HepG2 (cell line): ENCODE data around the gene AGAP1. TPM values are rescaled to one million over a fixed set of nuclear protein-coding genes. Genes with fewer than 3 reads are reported as not detected.
A peak's percentile ranks its signal among the peaks of the same experiment; 100 is the strongest.

Source experiments
- ATAC-seq: fragments of 200-7000 bp; cut with Tn5 transposase; 3 replicates; pipeline ENCODE4 v1.9.1; 2020; ENCODE audit warnings: mild to moderate bottlenecking, moderate library complexity
- BruUV-seq: library from RNA; stranded (reverse); fragments of 400-500 nt; replicated peaks from 2 replicates; lab custom pipeline; 2021; lab: Mats Ljungman, UMichigan
- CTCF ChIA-PET: fragments of 300-600 bp; formaldehyde crosslinking; extraction: SDS; loops from one replicate; lab custom pipeline; 2021; ENCODE audit warnings: low total read pairs, inconsistent platforms, low intra/inter-chr PET ratio; lab: Yijun Ruan, JAX
- POLR2A ChIA-PET: fragments of 350-600 bp; sonication (Branson Sonifier 250); formaldehyde crosslinking; loops from one replicate; lab custom pipeline; 2020; ENCODE audit warnings: antibody characterized with exemption, inconsistent platforms; lab: Yijun Ruan, JAX
- DNase-seq: peaks from one replicate; pipeline ENCODE4 v3.0.0-alpha.2; 2015; ENCODE audit warnings: low spot score
- FAIRE-seq: peaks from 3 replicates; lab custom pipeline; 2011; peaks lifted over from hg19 to GRCh38; lab: Jason Lieb, UNC
- H2AFZ ChIP-seq: one replicate; pipeline ENCODE4 v1.6.1; 2011; ENCODE audit warnings: low read length, inconsistent platforms
- H3K27ac ChIP-seq: fragments of 300-600 bp; 3 replicates; pipeline ENCODE4 v1.8.0; 2011; ENCODE audit warnings: mixed run types, mild to moderate bottlenecking, mixed read lengths, low read length, inconsistent platforms; ENCODE audit not compliant: insufficient read depth; ENCODE audit errors: extremely low read length
- H3K27me3 ChIP-seq, 2 experiments: fragments of 200-600 bp in 1 of 2; 2 replicates in 1 of 2; 3 replicates in 1 of 2; pipeline versions ENCODE4 v1.6.0 to v1.8.0; 2011; ENCODE audit warnings: low read length in 2 of 2, mild to moderate bottlenecking in 2 of 2, moderate library complexity in 2 of 2, inconsistent platforms in 1 of 2; ENCODE audit not compliant: insufficient read depth in 2 of 2, control insufficient read depth in 1 of 2
- H3K36me3 ChIP-seq, 2 experiments: fragments of 200-600 bp in 1 of 2; replicated peaks in 1 of 2; 2 replicates in 1 of 2; 3 replicates in 1 of 2; pipeline versions ENCODE4 v1.5.1 to v1.8.0; 2011; ENCODE audit warnings: low read length in 2 of 2, inconsistent platforms in 1 of 2; ENCODE audit not compliant: insufficient read depth in 2 of 2, control insufficient read depth in 1 of 2
- H3K4me1 ChIP-seq: 2 replicates; pipeline ENCODE4 v1.5.1; 2012; ENCODE audit warnings: low read length, inconsistent platforms; ENCODE audit not compliant: insufficient read depth
- H3K4me2 ChIP-seq: 2 replicates; pipeline ENCODE4 v1.6.0; 2011; ENCODE audit warnings: low read depth, low read length, inconsistent platforms
- H3K4me3 ChIP-seq, 3 experiments: fragments of 200-600 bp in 1 of 3; sonication (generic), shearing (Covaris generic) in 1 of 3; replicated peaks in 1 of 3; 2 replicates each; pipeline ENCODE4 v1.5.1; 2011 to 2016; ENCODE audit warnings: low read length in 3 of 3, inconsistent platforms in 2 of 3, low read depth in 2 of 3, mild to moderate bottlenecking in 2 of 3, control low read depth in 1 of 3, mixed read lengths in 1 of 3; ENCODE audit not compliant: insufficient read depth in 1 of 3
- H3K79me2 ChIP-seq: one replicate; pipeline ENCODE4 v1.6.1; 2011; ENCODE audit warnings: low read length, inconsistent platforms; ENCODE audit not compliant: insufficient read depth
- H3K9ac ChIP-seq: 2 replicates; pipeline ENCODE4 v1.6.0; 2011; ENCODE audit warnings: mild to moderate bottlenecking, low read depth, low read length, inconsistent platforms; ENCODE audit not compliant: insufficient read depth
- H3K9me3 ChIP-seq: 2 replicates; pipeline ENCODE4 v1.5.1; 2012; ENCODE audit warnings: mild to moderate bottlenecking, low read length
- H4K20me1 ChIP-seq: 2 replicates; pipeline ENCODE4 v1.6.0; 2011; ENCODE audit warnings: inconsistent platforms, mild to moderate bottlenecking, low read length, moderate library complexity; ENCODE audit not compliant: insufficient read depth
- CTCF ChIP-seq: sonication (generic); formaldehyde crosslinking; IDR thresholded peaks from 2 replicates; pipeline ENCODE4 v1.5.0; 2020; ENCODE audit warnings: mild to moderate bottlenecking, missing genetic modification reagents, moderate library complexity
- EP300 ChIP-seq, 3 experiments: sonication (generic) in 1 of 3; formaldehyde crosslinking in 1 of 3; IDR thresholded peaks; 2 replicates each; pipeline versions ENCODE4 v1.5.1 to v1.6.1; 2011 to 2020; ENCODE audit warnings: low read depth in 2 of 3, low read length in 2 of 3, borderline replicate concordance in 1 of 3, improper control_type of control experiment in 1 of 3, mild to moderate bottlenecking in 1 of 3, missing genetic modification reagents in 1 of 3, moderate library complexity in 1 of 3
- HMGA1 ChIP-seq: sonication (generic); formaldehyde crosslinking; conservative IDR thresholded peaks from 2 replicates; pipeline ENCODE4 v1.4.0; 2020; ENCODE audit warnings: missing genetic modification reagents
- KDM5B ChIP-seq: sonication (generic); formaldehyde crosslinking; IDR thresholded peaks from 2 replicates; pipeline ENCODE4 v1.4.0; 2020; ENCODE audit warnings: missing genetic modification reagents, mild to moderate bottlenecking, borderline replicate concordance
- MBNL3 ChIP-seq: fragments of 250-450 bp; sonication (Bioruptor Pico); conservative IDR thresholded peaks from 2 replicates; pipeline ENCODE4 v1.8.0; 2022; ENCODE audit warnings: mild to moderate bottlenecking, inconsistent platforms
- MYPOP ChIP-seq: sonication (generic); formaldehyde crosslinking; IDR thresholded peaks from 2 replicates; pipeline ENCODE4 v1.8.1; 2023; ENCODE audit warnings: mild to moderate bottlenecking, moderate library complexity, missing genetic modification reagents
- NFE2L2 ChIP-seq: fragments of 150-350 bp; IDR thresholded peaks from 2 replicates; pipeline ENCODE4 v1.6.1; 2014; ENCODE audit warnings: low read length
- NPAS2 ChIP-seq: sonication (generic); formaldehyde crosslinking; IDR thresholded peaks from 2 replicates; pipeline ENCODE4 v1.8.0; 2022; ENCODE audit warnings: mild to moderate bottlenecking, missing genetic modification reagents, borderline replicate concordance
- RAD21 ChIP-seq: fragments of 450-650 bp; formaldehyde crosslinking; IDR thresholded peaks from 2 replicates; pipeline ENCODE4 v1.5.0; 2020; ENCODE audit warnings: mild to moderate bottlenecking
- RARG ChIP-seq: sonication (generic); formaldehyde crosslinking; IDR thresholded peaks from 2 replicates; pipeline ENCODE4 v1.4.0; 2020; ENCODE audit warnings: low read depth, mild to moderate bottlenecking, missing genetic modification reagents
- RERE ChIP-seq: IDR thresholded peaks from 2 replicates; pipeline ENCODE4 v1.6.1; 2016; ENCODE audit warnings: low read depth, missing genetic modification reagents, missing compliant biosample characterization
- TRIM24 ChIP-seq: sonication (generic); formaldehyde crosslinking; IDR thresholded peaks from 2 replicates; pipeline ENCODE4 v1.8.0; 2022; ENCODE audit warnings: mild to moderate bottlenecking, missing genetic modification reagents
- ZNF263 ChIP-seq: sonication (generic); formaldehyde crosslinking; IDR thresholded peaks from 2 replicates; pipeline ENCODE4 v1.4.0; 2020; ENCODE audit warnings: missing genetic modification reagents
- ZNF280B ChIP-seq: sonication (generic); formaldehyde crosslinking; IDR thresholded peaks from 2 replicates; pipeline ENCODE4 v1.5.0; 2020; ENCODE audit warnings: missing genetic modification reagents, mild to moderate bottlenecking, borderline replicate concordance
- WGBS: methylation state at CpG from one replicate; pipeline ENCODE4 v1.1.6; 2017; ENCODE audit warnings: low lambda C conversion rate; 5-methylcytosine and 5-hydroxymethylcytosine counted together
- in situ Hi-C: cut with HindIII; loops from 2 replicates; pipeline ENCODE4 v1.10.0; 2017; ENCODE audit warnings: low pct_unique_long_range_greater_than_20kb; ENCODE audit not compliant: extremely low pct_ligation_motif_present
- intact Hi-C: fragments of 100-400 bp; cut with micrococcal nuclease; formaldehyde crosslinking; loops from one replicate; pipeline ENCODE4 v1.10.0; 2022; ENCODE audit not compliant: unreplicated experiment
- polyA plus RNA-seq, 8 experiments: library from polyadenylated mRNA; depleted of rRNA in 3 of 8; stranded (reverse) in 7 of 8; unstranded in 1 of 8; fragments of >200 nt; fragmentation: Illumina TruSeq in 4 of 8; extraction: Trizol in 4 of 8; gene quantifications; 2 replicates each; pipeline versions ENCODE4 v1.2.1 to v1.2.3, GENCODE V29; 2011 to 2016; ENCODE audit warnings: low read depth in 4 of 8, missing spikeins in 1 of 8, mixed read lengths in 1 of 8; ENCODE audit not compliant: insufficient read depth in 1 of 8
- total RNA-seq, 5 experiments: library from RNA; depleted of rRNA; stranded (reverse); fragments of >200 nt; fragmentation: Illumina TruSeq; extraction: Trizol; gene quantifications; 2 replicates each; pipeline ENCODE4 v1.2.3, GENCODE V29; 2016; ENCODE audit warnings: low read depth in 1 of 5

AGAP1 gene
- total and polyA plus RNA-seq, 2 of the 13 experiments (the other 11 are each of a cell fraction or from before 2014, with no cell fraction given): 21.2 to 32.7 TPM

- no peak for ATAC-seq
- Histone ChIP-seq H3K4me2 (no peak overlapping the region), H4K20me1 (peaks cover 63% of the 10 kb centered on the region), H3K4me3 (no peak overlapping the region), H2AFZ (no peak overlapping the region), H3K4me1 (peaks cover 58% of the 10 kb centered on the region), H3K9me3 (no peaks in the 10 kb centered on the region), H3K36me3 (peaks cover 5 to 10% of the 10 kb centered on the region in 2 experiments; a peak in 3 of 5 replicates), H3K27ac (no peak overlapping the region), H3K9ac (no peak overlapping the region), H3K79me2 (peaks cover 90% of the 10 kb centered on the region), H3K27me3 (no peaks in the 10 kb centered on the region; a peak in 1 of 5 replicates)
- in situ Hi-C loops: loop anchor here (10.0 kb wide), 1 partner anchor 364 kb away; no protein-coding TSS in a partner anchor
- ChIA-PET POLR2A (interaction anchor here (1.8 kb wide), 1 partner anchor 16 kb away, joined by 8 read pairs; no protein-coding TSS in a partner anchor), CTCF (interaction anchor here (0.9 kb wide), 1 partner anchor 362 kb away, joined by 3 read pairs; no protein-coding TSS in a partner anchor)
- WGBS: 92% methylated on average over 9 of the region's 9 CpGs
- FAIRE-seq: no peak
- DNase-seq: no peak
- intact Hi-C loops: loop anchor here (5.0 to 10.0 kb wide), 3 partner anchors 94 to 361 kb away; no protein-coding TSS in a partner anchor
- no TSS peak for BruUV-seq
- TF ChIP-seq RERE (CRISPR knock-in tag): no peak
- no peak for TF ChIP-seq TRIM24 (CRISPR knock-in tag)
- no peak for TF ChIP-seq RARG (CRISPR knock-in tag)
- TF ChIP-seq MYPOP: no peak
- no peak for TF ChIP-seq EP300 (IDR thresholded peaks at IDR 0.05; ENCODE audit: low read depth in 2 of 2, low read length in 2 of 2)
- 0 out of 2 replicates have a peak, but pooled peaks have one; percentile 27 for TF ChIP-seq EP300 (CRISPR knock-in tag; IDR thresholded peaks at IDR 0.05; ENCODE audit: borderline replicate concordance)
- no peak for TF ChIP-seq NPAS2 (CRISPR knock-in tag)
- TF ChIP-seq KDM5B: no peak
- no peak for TF ChIP-seq ZNF263
- no peak for TF ChIP-seq ZNF280B
- peak; percentile 42 for TF ChIP-seq CTCF
- TF ChIP-seq NFE2L2: no peak
- TF ChIP-seq MBNL3: no peak
- peak; percentile 48 for TF ChIP-seq RAD21 (CRISPR knock-in tag)
- no peak for TF ChIP-seq HMGA1 (CRISPR knock-in tag)
Measured at GRCh38 chr2:235498541-235498940, 4.7 kb downstream of the AGAP1 start.
